ENCODE data around the gene RAET1E. TPM values are rescaled to one million over a fixed set of nuclear protein-coding genes. Genes with fewer than 3 reads are reported as not detected.
"Not testable (repeated sequence)": the region's sequence is repeated elsewhere in the genome, so short reads cannot be mapped to it uniquely, and the experiment has no call there.

Gene RAET1E
- total RNA-seq, 1 donor from 2014 or later, result 0.19 TPM

- H3K36me3 ChIP-seq, result no peaks in the 10 kb centered on the region
- H3K4me3 ChIP-seq, result no peak overlapping the region
- no peaks in the 10 kb centered on the region for H3K27me3 ChIP-seq (ENCODE audit: low read depth)
- intact Hi-C loops (cut with micrococcal nuclease), result no loop called here
- no peak for TF ChIP-seq CTCF (IDR thresholded peaks at IDR 0.05; ENCODE audit: borderline replicate concordance)
- DNase-seq, result peak; percentile 42
- H3K27ac ChIP-seq (replicated peaks), result peak overlapping the region; percentile 84
- H3K9me3 ChIP-seq (replicated peaks), result no peaks in the 10 kb centered on the region
- peaks cover 34% of the 10 kb centered on the region for H3K4me1 ChIP-seq
Measured at GRCh38 chr6:149895833-149896271, 2.1 kb downstream of the RAET1E start.

DNA sequence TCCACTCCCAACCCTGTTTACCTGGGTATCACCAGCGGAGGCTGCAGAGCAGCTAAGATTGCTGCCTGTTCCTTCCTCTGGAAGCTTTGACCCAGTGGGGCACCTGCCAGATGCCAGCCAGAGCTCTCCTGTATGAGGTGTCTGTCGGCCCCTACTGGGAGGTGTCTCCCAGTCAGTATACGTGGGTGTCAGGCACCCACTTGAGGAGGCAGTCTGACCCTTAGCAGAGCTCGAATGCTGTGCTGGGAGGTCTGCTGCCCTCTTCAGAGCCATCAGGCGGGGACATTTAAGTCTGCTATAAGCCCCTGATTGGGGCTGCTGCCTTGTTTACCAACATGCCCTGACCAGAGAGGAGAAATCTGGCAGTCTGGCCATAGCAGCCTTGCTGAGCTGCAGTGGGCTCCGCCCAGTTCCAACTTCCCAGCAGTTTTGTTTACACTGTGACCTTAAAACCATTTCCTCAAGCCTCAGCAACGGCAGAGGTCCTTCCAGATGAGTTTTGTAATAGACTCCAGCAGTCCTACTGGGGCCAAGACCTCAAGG lies 2.8 kb downstream of the RAET1E start:
- Histone ChIP-seq H3K27ac (replicated peaks) (peak overlapping the region; percentile 84), H3K27me3 (ENCODE audit: low read depth) (no peaks in the 10 kb centered on the region), H3K4me3 (peak overlapping the region; percentile 21), H3K36me3 (no peaks in the 10 kb centered on the region), H3K4me1 (peaks cover 34% of the 10 kb centered on the region), H3K9me3 (replicated peaks) (no peaks in the 10 kb centered on the region)
- peak; percentile 60 for DNase-seq
- no peak for TF ChIP-seq CTCF (IDR thresholded peaks at IDR 0.05; ENCODE audit: borderline replicate concordance)
- intact Hi-C loops (cut with micrococcal nuclease), result no loop called here

- peaks cover 24% of the 10 kb centered on the region for H3K4me1 ChIP-seq
- H3K4me3 ChIP-seq; intact Hi-C loops (cut with micrococcal nuclease); H3K9me3 ChIP-seq (replicated peaks); DNase-seq; H3K36me3 ChIP-seq; H3K27ac ChIP-seq (replicated peaks); H3K27me3 ChIP-seq (ENCODE audit: low read depth): not testable (repeated sequence)
Measured at GRCh38 chr6:149891864-149892263, 6.0 kb downstream of the RAET1E start.

DNA sequence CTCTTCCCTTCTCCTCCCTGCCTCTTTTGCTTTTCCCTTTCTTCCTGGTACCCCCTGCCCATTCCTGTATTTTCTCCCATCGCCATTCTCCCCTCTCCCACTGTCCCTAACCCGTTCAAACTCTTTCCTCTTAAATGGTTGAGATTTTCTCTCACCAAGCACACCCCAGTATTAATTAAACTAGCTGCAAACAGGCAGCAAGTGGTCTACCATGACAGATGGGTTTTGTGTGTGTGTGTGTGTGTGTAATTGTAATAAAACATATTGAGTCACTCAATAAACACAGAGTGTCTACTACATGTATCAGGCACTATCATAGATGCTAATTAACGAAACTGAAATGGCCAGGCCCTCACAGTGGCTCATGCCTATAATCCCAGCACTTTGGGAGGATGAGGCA lies 6.7 kb downstream of the RAET1E start:
- no peak overlapping the region for H3K27ac ChIP-seq (replicated peaks)
- DNase-seq, result no peak
- no peaks in the 10 kb centered on the region for H3K9me3 ChIP-seq (replicated peaks)
- no peaks in the 10 kb centered on the region for H3K27me3 ChIP-seq (ENCODE audit: low read depth)
- H3K4me1 ChIP-seq, result peaks cover 18% of the 10 kb centered on the region
- H3K36me3 ChIP-seq, result no peaks in the 10 kb centered on the region
- no peak for TF ChIP-seq CTCF (IDR thresholded peaks at IDR 0.05; ENCODE audit: borderline replicate concordance)
- intact Hi-C loops (cut with micrococcal nuclease), result no loop called here
- no peak overlapping the region for H3K4me3 ChIP-seq

DNA sequence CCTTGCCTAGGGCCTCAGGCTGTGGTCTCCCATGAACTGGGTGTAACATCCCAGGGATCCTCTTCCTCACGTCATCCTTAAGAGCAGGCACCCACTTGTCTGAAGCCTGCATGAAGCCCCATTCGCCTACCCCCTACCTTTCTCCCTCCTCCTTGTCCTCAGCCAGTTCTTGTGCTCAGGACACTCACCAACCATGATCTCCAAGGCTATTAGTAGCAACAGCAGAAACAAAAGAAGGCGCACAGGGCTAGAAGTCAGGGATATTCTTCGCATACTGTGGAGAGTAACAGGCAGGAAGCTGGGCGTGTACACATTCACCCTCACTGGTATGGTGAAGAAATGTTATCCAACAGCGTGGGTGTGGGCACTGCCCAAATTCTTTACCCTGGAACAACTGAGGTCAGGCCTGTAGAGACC lies 7.3 kb downstream of the RAET1E start:
- TF ChIP-seq CTCF (IDR thresholded peaks at IDR 0.05; ENCODE audit: borderline replicate concordance), result no peak
- Histone ChIP-seq H3K27ac (replicated peaks) (no peak overlapping the region), H3K9me3 (replicated peaks) (no peaks in the 10 kb centered on the region), H3K4me3 (no peak overlapping the region), H3K27me3 (ENCODE audit: low read depth) (no peaks in the 10 kb centered on the region), H3K36me3 (no peaks in the 10 kb centered on the region), H3K4me1 (peaks cover 12% of the 10 kb centered on the region)
- DNase-seq, result no peak
- intact Hi-C loops (cut with micrococcal nuclease), result no loop called here

- H3K27me3 ChIP-seq (ENCODE audit: low read depth), result no peaks in the 10 kb centered on the region
- H3K27ac ChIP-seq (replicated peaks), result no peak overlapping the region
- peaks cover 2% of the 10 kb centered on the region for H3K4me1 ChIP-seq
- no peaks in the 10 kb centered on the region for H3K36me3 ChIP-seq
- intact Hi-C loops (cut with micrococcal nuclease), result no loop called here
- no peak for DNase-seq
- no peaks in the 10 kb centered on the region for H3K9me3 ChIP-seq (replicated peaks)
- H3K4me3 ChIP-seq, result no peak overlapping the region
- no peak for TF ChIP-seq CTCF (IDR thresholded peaks at IDR 0.05; ENCODE audit: borderline replicate concordance)
Measured at GRCh38 chr6:149889326-149889725, 8.6 kb downstream of the RAET1E start.
